Stimulated activated naive CD8-positive, alpha-beta T cell treated with anti-CD3 and anti-CD28 coated beads, Interleukin-15, amount 100 ng/mL, for 72 hours (primary cell): Measurements from ENCODE around the gene MICA.
"Not testable (repeated sequence)": the region's sequence is repeated elsewhere in the genome, so short reads cannot be mapped to it uniquely, and the experiment has no call there.

ENCODE experiments used
- ATAC-seq: fragments of 150-1000 bp; cut with Tn5 transposase; 2 replicates; pipeline ENCODE4 v1.10.0; 2021; ENCODE audit warnings: mild to moderate bottlenecking, moderate library complexity
- DNase-seq, 2 donors: peaks; one replicate each; pipeline ENCODE4 v3.0.0; 2021 to 2022
- H3K27ac Mint-ChIP-seq, 2 donors: one replicate each; pipeline ENCODE4 v1.8.0; 2022; ENCODE audit warnings: mild to moderate bottlenecking in 2 of 2, mixed read lengths in 2 of 2, moderate library complexity in 2 of 2
- H3K27me3 Mint-ChIP-seq: one replicate; pipeline ENCODE4 v1.8.0; 2022; ENCODE audit warnings: mixed read lengths
- H3K4me1 Mint-ChIP-seq: one replicate; pipeline ENCODE4 v1.8.0; 2022; ENCODE audit warnings: mild to moderate bottlenecking, mixed read lengths
- H3K4me3 Mint-ChIP-seq, 2 donors: one replicate each; pipeline ENCODE4 v1.8.0; 2022; ENCODE audit warnings: mild to moderate bottlenecking in 2 of 2, mixed read lengths in 2 of 2, moderate library complexity in 1 of 2
- H3K9me3 Mint-ChIP-seq, 2 donors: one replicate each; pipeline ENCODE4 v1.8.0; 2022; ENCODE audit warnings: mixed read lengths in 2 of 2

Gene MICA

GRCh38 chr6:31416394-31417014 is 13.1 kb downstream of the MICA start:
- ATAC-seq (peak; percentile 39), DNase-seq (no peak)
- H3K27ac Mint-ChIP-seq = no peak overlapping the region
- H3K4me1 Mint-ChIP-seq = no peaks in the 10 kb centered on the region
- H3K9me3 Mint-ChIP-seq = peaks cover 7 to 9% of the 10 kb centered on the region in 2 donors
- no peaks in the 10 kb centered on the region for H3K27me3 Mint-ChIP-seq
- H3K4me3 Mint-ChIP-seq = no peak overlapping the region

- H3K9me3 Mint-ChIP-seq = peaks cover 7 to 9% of the 10 kb centered on the region in 2 donors
- H3K4me3 Mint-ChIP-seq = no peak overlapping the region
- H3K27me3 Mint-ChIP-seq = no peaks in the 10 kb centered on the region
- no peaks in the 10 kb centered on the region for H3K4me1 Mint-ChIP-seq
- H3K27ac Mint-ChIP-seq = peak overlapping the region in 1 of 2 donors; percentile 53
- ATAC-seq = no peak
- no peak for DNase-seq
Measured at GRCh38 chr6:31418251-31418650, 14.9 kb downstream of the MICA start.

GRCh38 chr6:31419842-31420241 is 16.4 kb downstream of the MICA start:
- Mint-ChIP-seq H3K27ac (no peak overlapping the region), H3K9me3 (peaks cover 7 to 9% of the 10 kb centered on the region in 2 donors), H3K27me3 (no peaks in the 10 kb centered on the region), H3K4me1 (no peaks in the 10 kb centered on the region), H3K4me3 (no peak overlapping the region)
- DNase-seq (no peak), ATAC-seq (no peak)

- Mint-ChIP-seq H3K9me3 (peaks cover 7 to 9% of the 10 kb centered on the region in 2 donors), H3K4me1 (no peaks in the 10 kb centered on the region), H3K27ac (no peak overlapping the region), H3K27me3 (no peaks in the 10 kb centered on the region), H3K4me3 (no peak overlapping the region)
- no peak for ATAC-seq
- no peak for DNase-seq
Measured at GRCh38 chr6:31420546-31420945, 17.2 kb downstream of the MICA start.

- Mint-ChIP-seq H3K27ac (no peak overlapping the region), H3K4me3 (no peak overlapping the region), H3K9me3 (peaks cover under 1 to 4% of the 10 kb centered on the region in 2 donors), H3K4me1 (no peaks in the 10 kb centered on the region), H3K27me3 (peaks cover 12% of the 10 kb centered on the region)
- ATAC-seq = no peak
- no peak for DNase-seq
Measured at GRCh38 chr6:31422587-31422986, 19.2 kb downstream of the MICA start.

GRCh38 chr6:31423550-31423949 is 20.2 kb downstream of the MICA start:
- no peaks in the 10 kb centered on the region for H3K4me1 Mint-ChIP-seq
- DNase-seq (no peak), ATAC-seq (no peak)
- H3K27me3 Mint-ChIP-seq = peaks cover 12% of the 10 kb centered on the region
- H3K4me3 Mint-ChIP-seq = no peak overlapping the region
- H3K9me3 Mint-ChIP-seq = peaks cover 0 to 4% of the 10 kb centered on the region in 2 donors
- no peak overlapping the region for H3K27ac Mint-ChIP-seq

- no peak for ATAC-seq
- H3K9me3 Mint-ChIP-seq = peaks cover 11 to 15% of the 10 kb centered on the region in 2 donors
- no peaks in the 10 kb centered on the region for H3K4me1 Mint-ChIP-seq
- H3K27me3 Mint-ChIP-seq = peaks cover 21% of the 10 kb centered on the region
- no peak overlapping the region for H3K4me3 Mint-ChIP-seq
- no peak for DNase-seq
- H3K27ac Mint-ChIP-seq = no peak overlapping the region
Measured at GRCh38 chr6:31426395-31427354, 23.3 kb downstream of the MICA start.

- Mint-ChIP-seq H3K9me3 (peaks cover 11 to 15% of the 10 kb centered on the region in 2 donors), H3K27ac (no peak overlapping the region), H3K4me3 (no peak overlapping the region), H3K27me3 (peaks cover 33% of the 10 kb centered on the region), H3K4me1 (no peaks in the 10 kb centered on the region)
- no peak for ATAC-seq
- DNase-seq = no peak
Measured at GRCh38 chr6:31430449-31430848, 27.1 kb downstream of the MICA start.

- peaks cover 21 to 22% of the 10 kb centered on the region in 2 donors for H3K9me3 Mint-ChIP-seq
- H3K4me3 Mint-ChIP-seq, ATAC-seq, H3K27ac Mint-ChIP-seq, H3K4me1 Mint-ChIP-seq, DNase-seq: not testable (repeated sequence)
- peaks cover 56% of the 10 kb centered on the region for H3K27me3 Mint-ChIP-seq
Measured at GRCh38 chr6:31435051-31435450, 31.7 kb downstream of the MICA start.

GRCh38 chr6:31438222-31438621 is 34.8 kb downstream of the MICA start:
- Mint-ChIP-seq H3K9me3 (peaks cover 10 to 14% of the 10 kb centered on the region in 2 donors), H3K4me3 (no peak overlapping the region)
- ATAC-seq = no peak

GRCh38 chr6:31438677-31439076 is 35.3 kb downstream of the MICA start:
- H3K9me3 Mint-ChIP-seq = peaks cover 10 to 14% of the 10 kb centered on the region in 2 donors
- H3K27ac Mint-ChIP-seq = no peak overlapping the region
- no peak overlapping the region for H3K4me3 Mint-ChIP-seq
- H3K4me1 Mint-ChIP-seq = peaks cover 8% of the 10 kb centered on the region
- DNase-seq (no peak), ATAC-seq (no peak)
- H3K27me3 Mint-ChIP-seq = peaks cover 73% of the 10 kb centered on the region

More at GRCh38 chr6:31438222-31438621, 34.8 kb downstream of the MICA start:
- DNase-seq = no peak
- Mint-ChIP-seq H3K4me1 (peaks cover 8% of the 10 kb centered on the region), H3K27ac (no peak overlapping the region), H3K27me3 (peaks cover 73% of the 10 kb centered on the region)

- Mint-ChIP-seq H3K27ac (no peak overlapping the region), H3K4me1 (peaks cover 8% of the 10 kb centered on the region), H3K9me3 (peaks cover 10 to 14% of the 10 kb centered on the region in 2 donors), H3K4me3 (peak overlapping the region; percentile 40 to 49), H3K27me3 (peaks cover 68% of the 10 kb centered on the region)
- DNase-seq (peak; percentile 76 to 80), ATAC-seq (peak; percentile 96)
Measured at GRCh38 chr6:31441365-31442267, 38.2 kb downstream of the MICA start.

- H3K27ac Mint-ChIP-seq = no peak overlapping the region
- peaks cover 6% of the 10 kb centered on the region for H3K4me1 Mint-ChIP-seq
- H3K4me3 Mint-ChIP-seq = no peak overlapping the region
- H3K27me3 Mint-ChIP-seq = peaks cover 39% of the 10 kb centered on the region
- no peaks in the 10 kb centered on the region for H3K9me3 Mint-ChIP-seq
- DNase-seq = no peak
- ATAC-seq = no peak
Measured at GRCh38 chr6:31446481-31446880, 43.1 kb downstream of the MICA start.

GRCh38 chr6:31446999-31447789 is 43.8 kb downstream of the MICA start:
- DNase-seq, H3K4me3 Mint-ChIP-seq, ATAC-seq, H3K4me1 Mint-ChIP-seq, H3K9me3 Mint-ChIP-seq, H3K27ac Mint-ChIP-seq: not testable (repeated sequence)
- H3K27me3 Mint-ChIP-seq = peaks cover 35% of the 10 kb centered on the region
